ENCODE measurements around the gene PRPF6. TPM values are rescaled to one million over a fixed set of nuclear protein-coding genes. Genes with fewer than 3 reads are reported as not detected.

Gene PRPF6
- total RNA-seq, 1 donor from 2014 or later: 79.6 TPM

DNA sequence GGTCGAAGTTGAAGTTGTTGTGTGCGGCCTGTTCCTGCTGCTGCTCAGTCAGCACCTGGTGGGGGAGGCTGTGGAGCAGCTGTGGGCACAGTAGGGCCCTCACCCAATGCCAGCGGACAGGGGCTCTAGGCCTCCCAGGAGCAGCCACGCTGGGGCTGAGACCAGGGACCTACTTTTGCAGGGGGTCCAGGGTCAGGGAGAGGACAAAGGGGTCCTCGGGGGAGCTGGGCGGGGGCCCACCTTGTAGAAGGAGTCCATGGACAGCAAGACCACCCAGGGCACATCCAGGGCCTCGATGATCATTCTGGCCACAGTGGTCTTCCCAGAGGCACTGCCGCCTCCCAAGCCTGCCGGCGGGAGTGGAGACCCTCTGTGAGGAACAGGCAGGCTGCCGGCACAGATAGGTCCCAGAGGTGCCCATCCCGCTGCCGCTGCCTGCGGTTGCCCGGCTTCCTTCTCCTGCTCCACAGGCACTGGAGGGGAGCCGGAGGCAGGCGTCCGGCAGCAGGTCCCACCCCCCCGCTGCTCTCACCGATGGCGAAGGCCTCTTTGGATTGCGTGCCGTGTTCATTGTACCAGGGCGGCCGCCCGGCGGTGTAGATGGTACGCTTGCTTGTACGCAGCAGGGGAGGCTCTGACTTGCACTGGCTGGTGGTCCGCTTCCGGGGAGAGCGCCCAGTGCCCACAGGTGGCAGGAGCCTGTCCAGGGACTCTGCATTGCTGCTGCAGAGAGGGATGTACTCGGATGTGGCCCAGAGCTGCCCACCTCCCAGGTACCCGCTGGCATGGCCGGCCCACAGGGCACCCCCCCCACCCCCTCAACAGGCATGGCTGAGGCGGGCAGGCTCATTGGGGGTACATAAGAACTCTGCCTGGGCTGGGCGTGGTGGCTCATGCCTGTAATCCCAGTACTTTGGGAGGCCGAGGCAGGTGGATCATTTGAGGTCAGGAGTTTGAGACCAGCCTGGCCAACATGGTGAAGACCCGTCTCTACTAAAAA is 34.7 kb upstream of the PRPF6 start:
- no peak for DNase-seq

DNA sequence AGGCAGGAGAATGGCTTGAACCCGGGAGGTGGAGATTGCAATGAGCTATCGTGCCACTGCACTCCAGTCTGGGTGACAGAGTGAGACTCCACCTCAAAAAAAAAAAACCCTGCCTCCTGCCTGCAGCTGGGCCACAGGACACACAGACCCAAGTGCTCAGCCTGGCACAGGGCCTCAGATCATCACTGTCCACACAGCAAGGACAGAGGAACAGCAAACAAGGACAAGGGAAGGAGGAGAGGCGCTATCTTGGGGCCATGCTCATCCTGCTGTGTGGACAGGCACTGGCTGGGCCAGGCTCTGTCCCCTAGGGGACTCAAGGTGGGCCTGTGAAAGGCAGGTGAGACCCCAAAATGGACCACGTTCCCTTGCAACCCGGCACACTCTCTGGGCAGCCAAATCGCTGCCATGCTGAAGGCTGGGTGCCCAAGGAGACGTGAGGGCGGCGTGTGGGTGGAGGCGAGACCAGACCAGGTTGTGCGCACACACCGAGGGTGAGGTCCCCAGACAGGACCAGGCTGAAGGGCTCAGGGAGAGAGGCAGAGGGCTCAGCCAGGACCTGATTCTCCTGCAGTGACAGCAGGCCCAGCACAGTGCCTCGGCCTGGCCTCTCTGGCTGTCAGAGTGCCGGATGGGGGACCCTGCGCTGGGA is 33.8 kb upstream of the PRPF6 start:
- no peak for DNase-seq

DNA sequence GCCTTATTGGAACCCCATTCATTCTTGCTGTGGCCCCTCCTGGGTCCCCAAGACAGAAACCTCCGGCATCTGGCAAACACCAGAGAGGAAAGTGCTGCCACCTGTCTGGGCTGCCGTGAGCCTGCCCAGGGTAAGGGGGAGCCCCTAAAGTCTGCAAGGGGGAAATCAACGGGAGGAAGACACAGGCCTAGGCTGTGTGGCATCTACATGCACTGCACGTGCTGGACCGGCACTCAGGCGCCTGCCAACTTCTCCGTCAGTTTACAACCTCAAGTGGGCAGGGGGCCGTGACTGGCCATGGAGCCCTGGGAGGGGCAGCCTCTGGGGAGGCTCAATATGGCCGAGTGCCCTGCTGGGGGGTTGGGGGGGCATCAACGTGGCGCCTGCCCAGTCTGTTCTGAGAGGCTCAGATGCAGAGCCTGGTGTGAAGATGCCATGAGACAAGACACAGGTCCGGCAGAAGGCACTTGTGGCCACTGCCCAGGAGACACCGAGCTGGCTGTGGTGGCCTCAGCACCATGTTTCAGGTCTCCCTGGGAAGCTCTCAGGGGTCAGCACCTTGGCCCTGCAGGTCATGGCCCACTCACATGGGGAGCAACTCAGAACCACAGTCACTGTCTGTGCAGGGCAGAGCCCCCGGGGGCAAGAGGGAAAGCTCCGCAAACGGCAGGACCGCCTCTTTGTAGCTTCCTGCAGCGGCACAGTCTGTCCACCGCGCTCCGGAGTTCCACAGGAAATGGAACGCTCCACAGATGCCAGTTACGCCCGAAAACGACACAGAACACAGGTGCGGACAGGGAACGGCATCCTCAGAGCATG is 33.1 kb upstream of the PRPF6 start:
- DNase-seq: no peak

DNA sequence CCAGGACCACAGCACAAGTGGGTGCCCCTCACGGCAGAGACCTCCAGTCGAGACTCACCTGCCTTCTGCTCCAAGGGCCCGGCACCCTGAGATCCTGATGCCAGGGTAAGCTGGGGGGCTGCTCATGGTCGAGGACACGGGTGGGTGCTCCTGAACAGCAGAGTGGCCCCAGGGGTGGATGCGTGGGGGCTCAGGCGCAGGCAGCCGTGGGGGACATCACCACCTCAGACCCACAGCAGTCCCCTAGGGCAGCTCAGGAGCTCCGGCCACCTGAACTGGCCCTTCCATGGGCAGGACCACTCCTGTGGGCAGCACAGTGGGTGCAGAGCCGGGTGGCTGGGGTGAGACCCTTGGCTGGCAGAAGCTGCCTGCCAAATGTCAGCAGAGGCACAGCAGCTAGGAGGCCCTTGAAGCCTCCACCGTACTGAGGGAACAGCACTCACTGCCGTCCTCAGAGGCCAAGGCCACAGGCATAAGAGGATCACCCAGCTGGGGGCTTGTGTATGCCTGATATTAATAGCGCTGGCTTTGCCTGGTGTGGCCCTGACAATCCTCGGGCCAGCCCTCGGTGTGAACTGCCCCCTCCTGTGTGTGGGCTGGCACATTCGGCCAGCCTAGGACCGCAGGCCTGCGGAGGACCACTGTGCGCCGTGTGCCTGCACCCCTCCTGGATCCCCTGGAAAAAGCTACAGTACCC is 30.1 kb upstream of the PRPF6 start:
- DNase-seq: no peak

DNA sequence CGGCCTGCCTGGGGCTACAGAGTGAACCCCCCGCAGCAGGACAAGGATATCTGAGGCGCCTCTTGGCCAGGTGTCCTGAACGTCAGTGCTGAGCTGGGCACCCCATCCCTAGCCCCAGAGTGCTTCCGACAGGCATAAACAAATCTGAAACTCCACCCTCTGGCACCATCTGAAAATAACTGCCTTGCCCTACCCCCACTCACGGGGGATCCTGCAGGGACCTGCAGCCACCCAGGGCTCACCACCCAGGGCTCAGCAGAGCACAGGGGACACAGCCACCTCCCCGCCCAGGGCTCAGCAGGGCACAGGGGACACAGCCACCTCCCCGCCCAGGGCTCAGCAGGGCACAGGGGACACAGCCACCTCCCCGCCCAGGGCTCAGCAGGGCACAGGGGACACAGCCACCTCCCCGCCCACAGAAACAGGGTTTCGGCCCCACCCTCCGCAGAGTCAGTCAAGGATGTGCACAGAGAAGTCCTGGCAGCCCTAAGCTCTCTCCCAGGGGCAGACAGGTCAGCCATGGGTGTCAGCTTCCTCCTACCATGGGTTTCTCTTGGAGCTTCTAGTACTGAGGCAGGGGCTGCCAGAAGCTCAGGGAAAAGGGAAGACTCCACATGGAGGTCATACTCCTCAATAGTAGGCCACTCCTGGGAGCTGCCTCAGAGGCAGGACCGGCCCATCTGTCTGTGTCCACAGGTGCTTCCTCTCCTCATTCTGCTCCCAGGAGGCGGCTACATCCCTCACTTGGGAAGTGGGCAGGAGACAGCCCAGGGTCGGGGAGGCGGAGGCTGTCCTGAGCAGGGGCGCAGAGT is 29.3 kb upstream of the PRPF6 start:
- peak; percentile 37 for DNase-seq

DNA sequence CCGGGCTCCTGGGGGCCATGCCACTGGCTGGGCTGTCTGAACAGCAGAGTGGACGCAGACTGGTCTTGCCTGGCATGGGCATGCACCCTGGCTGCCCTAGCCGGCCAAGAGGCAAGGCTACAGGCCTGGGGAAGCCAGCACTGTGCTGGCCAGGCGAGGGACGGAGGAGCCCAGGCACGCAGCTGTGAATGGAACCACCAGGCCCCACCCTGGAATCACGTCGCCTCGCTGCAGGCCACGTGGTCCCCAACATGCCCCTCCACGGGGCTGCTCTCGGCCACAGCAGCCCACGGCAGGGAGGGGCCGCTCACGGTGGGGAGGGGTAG is 28.8 kb upstream of the PRPF6 start:
- DNase-seq: no peak

DNA sequence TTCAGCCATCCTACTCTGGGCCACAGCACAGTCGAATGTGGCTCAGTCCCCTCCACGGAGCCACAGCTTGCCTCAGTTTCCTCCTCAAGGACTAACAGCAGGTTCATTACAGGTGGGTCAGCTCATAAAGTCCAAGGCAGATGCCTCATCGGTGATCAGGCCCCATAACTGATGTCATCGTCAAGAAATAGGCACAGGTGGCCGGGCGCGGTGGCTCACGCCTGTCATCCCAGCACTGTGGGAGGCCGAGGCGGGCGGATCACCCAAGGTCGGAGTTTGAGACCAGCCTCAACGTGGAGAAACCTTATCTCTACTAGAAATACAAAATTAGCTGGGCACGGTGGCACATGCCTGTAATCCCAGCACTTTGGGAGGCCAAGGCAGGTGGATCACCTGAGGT is 28.2 kb upstream of the PRPF6 start:
- no peak for DNase-seq

DNA sequence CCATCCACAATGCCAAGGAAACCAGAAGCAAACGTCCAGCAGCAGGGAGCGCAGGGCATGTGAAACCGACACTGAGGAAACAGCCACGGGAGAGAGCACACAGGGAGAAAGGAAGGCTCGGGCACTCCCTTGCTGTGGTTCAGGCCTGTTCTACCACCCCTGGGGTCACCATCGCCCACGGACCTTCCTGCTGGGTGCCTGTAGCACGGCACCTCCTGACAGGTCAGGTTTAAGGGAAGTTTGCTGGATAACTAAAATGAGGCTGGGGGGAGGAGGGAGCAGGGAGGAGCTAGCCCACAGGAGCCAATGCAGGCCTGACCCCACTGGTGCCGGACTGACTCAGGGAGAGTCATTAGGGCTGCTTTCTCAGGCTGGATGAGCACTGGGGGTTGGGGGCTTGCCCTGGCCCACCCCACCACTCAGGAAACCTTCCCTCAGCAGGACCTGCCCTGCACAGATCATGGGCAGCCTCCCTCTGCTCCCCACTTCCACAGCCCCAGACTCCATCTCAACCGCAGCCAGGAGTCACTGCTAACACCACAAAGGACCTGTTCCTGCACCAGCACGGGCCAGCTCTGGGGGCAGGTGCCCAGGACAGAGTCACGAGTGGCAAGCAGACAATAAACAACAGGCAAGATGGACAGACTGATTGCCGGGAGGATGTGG is 27.0 kb upstream of the PRPF6 start:
- no peak for DNase-seq

DNA sequence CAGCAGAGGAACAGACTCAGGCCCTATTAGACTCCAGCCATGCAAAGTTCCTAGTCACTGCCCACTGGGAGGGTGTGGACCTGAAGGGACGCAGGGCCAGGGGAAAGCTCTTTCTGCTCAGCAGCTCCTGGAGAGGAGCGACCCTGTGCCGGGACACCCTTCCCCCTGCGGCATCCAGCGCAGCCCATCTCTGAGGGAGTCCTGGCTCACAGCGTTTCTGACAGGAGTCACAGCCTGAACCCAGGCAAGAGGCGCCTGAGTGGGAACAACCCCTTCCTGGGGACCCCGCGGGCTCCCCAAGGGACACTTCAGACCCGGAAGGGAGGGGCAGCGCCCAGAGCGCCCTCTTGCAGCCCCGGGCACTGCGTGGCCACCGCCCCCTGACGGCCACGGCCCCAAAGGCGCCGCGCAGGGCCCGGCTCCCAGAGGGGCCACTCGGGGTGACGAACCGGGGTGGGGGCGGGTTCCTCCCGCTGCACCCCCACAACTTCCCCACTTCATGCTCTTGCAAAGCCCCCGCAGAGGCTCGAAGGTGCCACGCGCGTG is 25.6 kb upstream of the PRPF6 start:
- DNase-seq: peak; percentile 39

DNA sequence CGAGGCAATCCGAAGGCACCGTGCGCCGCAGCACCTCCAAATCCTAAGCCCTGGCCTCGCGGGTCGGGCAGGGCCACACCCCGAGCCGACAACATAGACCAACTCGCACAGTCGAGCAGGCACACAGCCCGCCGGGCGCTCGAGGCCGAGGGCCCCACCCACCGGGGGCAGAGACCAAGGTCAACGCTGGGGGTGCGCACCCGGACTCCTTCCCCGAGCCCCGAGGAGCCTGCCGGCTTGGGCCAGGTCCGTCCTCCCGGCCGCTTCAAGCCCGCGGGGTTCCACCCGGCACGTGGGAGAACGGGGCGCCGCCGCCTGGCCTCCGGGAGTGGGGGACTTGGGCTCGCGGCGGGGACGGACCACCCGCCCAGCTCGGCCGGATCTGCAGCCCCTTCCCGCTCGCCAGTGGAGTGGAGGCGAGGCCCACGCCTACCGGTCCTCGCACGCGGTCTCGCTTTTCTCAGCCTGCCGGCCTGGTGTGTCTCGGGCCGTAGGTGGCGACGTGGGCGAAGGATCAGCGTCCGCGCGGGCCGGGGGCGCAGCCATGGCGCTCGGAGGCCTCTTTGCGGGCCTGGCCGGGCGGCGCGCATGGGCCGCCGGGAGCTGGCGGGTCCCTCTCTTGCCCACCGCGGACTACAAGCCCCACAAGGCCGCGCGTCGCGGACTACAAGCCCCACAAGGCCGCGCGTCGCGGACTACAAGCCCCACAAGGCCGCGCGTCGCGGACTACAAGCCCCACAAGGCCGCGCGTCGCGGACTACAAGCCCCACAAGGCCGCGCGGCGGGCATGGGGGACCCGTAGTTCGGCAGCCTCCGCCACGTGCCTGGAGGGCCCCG is 24.9 kb upstream of the PRPF6 start, which contains the start of gene UCKL1:
TSS of gene UCKL1 (minus strand) at position 590 of the 837 bp plus-strand sequence. CDS start at position 546, 44 bp downstream.
- DNase-seq: peak; percentile 93

DNA sequence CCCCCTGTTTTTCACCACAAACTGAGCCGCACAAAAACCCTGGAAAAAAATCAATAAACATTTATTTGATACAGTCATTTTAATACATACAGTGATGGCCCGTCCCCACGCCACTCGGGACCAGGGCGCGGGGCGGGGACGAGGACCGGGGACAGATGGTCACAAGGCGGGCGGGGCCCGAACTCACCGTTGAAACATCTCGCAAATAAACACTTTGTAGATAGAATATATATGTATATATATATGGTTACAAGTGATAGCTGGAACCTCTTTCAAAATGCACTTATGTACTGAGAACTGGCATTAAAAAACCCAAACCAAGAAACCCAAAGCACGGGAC is 24.3 kb upstream of the PRPF6 start:
- no peak for DNase-seq

DNA sequence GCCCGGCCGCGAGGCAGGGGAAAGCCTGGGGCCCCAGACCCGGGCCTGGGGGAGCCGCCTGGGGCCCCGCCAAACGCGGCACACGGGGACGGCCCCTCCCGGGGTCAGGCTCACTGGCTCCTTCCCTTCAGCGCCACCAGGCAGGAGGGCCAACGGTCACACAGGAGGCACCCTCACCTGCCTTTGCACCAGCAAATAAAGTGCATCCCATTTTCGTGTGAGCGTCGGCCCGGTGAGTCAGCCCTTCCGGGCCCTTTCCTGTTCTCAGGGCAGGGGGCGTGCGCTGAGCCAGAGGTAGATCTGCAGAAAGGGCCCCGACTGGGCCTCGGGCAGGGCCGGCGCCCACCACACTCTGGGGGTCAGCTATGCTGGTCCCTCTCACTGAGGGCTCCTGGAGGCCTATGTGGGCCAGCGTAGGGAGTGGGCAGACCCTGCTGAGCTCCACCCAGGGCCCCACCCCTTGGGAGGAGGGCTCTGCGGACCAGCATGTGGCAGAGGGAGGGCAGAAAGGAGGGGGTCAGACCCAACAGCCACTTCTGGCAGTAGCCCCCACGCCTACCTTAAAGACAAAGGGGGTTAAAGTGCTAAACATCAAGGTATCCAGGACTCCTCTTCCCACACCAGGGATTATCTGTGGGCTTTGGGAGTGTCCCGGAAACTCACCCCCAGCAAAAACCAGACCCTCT is 23.8 kb upstream of the PRPF6 start:
- peak; percentile 71 for DNase-seq

DNA sequence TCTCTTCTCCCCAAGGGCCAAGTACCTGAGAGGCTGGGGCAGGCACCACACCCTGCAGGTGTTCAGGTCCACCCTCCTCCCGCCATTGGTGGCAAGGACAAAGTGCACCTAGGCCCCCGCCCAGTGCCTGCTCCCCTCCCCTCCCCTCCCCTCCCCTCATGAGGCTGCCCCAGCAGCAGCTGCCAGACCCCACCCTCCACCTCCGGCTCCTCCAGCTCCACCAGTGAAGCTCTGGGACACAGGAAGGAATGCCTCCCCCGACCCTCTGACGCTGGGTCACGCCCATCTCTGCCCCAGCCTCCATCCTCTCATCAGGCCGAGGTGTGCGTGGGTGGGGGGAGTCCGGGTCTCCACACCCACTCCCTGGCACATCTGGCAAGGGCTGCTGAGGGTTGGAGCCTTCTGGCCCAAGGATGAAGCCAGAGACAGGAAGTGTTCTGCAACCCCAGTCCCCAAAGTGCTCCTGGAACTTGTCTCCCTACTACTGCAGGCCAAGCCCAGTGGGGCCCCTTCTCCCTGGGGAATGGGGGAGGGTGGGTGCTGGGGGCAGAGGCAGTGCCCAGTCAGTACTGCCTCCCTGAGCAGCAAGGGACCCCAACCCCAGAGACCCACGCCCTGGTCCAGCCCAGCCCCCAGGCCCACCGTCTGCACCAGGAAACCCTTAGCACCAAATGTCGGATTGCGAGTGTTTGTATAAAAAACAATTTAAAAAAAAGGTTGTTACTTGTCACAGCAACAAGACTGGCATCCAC is 23.1 kb upstream of the PRPF6 start:
- no peak for DNase-seq

DNA sequence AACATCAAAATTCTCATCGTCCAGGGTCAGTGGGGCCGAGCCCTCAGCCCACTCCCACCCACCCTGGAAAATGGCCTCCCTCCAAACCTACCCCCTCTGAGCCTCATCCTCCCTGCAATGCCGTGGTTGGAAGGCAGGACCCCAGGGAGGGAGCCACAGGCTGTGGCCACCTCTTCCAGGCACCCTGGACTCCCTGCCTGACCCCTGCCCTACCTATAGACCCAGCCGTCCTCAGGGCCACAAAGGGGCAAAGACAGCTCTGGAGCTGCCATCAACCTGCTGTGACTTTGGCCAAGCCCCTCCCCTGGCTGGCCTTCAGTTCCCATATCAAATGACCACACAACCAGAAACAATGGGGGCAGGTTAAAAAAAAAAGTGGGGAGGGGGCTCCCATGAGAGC is 22.5 kb upstream of the PRPF6 start:
- no peak for DNase-seq

DNA sequence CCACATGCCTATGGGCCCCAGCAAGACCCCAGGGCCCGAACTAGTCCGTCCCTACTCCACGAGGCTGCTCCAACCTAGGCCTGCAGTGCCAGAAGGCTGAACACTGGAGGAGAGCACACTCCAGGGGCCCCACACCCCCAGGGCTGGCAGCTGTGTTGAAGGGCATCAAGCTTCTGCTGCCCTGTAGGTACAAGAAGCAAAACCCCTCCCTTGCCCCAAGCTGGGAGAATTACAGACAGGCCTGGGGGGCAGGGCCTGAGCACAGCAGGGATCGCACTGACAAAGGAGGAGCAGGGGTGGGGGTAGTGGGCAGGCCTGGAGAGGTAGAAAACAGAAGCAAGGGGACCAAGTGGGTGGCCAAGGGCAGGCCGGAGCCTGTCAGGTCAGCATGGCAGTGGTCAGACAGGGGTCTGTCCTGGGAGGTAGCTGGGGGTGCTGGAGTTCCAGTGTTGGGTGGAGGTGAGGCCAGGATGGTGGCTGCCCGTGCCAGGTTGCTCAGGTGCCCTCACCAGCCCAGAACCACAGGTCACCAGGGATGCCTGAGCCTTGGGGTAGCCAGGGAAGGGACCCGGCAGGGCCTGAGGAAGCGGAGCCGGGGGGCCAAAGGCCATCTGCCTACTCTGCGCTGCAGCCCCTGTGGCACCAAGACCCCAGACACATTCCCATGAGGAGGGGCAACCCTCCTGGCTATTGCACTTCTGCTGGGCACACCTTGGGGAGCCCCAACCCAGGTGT is 21.8 kb upstream of the PRPF6 start:
- DNase-seq: no peak

DNA sequence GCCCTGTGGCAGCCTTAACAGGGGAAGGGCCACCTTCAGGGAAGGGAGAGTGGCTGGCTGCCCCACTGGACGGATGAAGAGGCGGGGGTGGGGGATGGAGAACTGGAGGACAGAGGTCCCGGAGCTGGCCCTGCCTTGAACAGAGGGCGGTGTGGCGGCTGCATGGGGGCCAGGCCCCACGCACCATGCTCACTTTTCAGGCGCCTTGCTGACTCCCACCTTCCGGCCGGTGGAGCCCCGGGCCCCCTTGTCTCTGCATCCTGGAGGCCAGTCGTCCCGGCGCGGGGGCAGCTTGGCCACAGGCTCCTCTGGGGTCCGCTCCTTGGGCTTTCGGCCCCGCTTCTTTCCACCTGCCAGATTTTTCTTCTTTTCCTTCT is 21.2 kb upstream of the PRPF6 start:
- no peak for DNase-seq

Measured in dermis blood vessel endothelial cell (primary cell).